ENCODE measurements around the gene DDX5.
A peak's percentile ranks its signal among the peaks of the same experiment; 100 is the strongest.

The DDX5 gene

DNA sequence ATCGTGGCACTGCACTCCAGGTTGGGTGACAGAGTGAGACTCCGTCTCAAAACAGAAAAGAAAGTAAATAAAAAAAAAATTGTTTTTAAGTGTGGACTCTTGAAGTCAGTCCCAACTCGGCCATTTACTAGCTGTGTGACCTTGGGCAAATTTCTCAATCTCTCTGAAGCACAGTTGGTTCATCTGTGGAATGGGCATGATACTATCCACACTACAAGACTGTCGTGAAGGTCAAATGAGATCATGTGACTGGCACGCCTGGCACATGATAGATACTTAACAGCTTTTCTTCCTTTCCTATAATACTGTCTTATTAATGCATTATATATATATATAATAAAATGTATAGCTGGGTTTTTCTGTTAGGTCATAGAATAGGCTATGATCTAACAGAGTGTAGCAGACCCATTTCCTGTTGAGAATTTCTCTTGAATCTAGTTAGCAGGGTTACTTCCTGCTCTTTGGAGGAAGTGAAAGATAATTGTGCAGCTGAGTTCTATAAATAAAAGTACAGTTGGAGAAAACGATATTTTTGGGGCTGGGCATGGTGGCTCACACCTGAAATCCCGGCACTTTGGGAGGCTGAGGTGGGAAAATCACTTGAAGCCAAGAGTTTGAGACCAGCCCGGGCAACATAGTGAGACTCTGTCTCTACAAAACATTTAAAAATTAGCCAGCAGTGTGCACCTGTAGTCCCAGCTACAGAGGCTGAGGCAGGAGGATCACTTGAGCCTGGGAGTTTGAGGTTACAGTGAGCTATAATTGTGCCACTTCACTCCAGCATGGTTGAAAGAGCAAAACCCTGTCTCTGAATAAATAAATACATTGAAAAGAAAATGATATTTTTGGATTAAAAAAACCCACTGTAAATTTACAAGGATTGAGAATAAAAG is 49.9 kb downstream of the DDX5 start:
- H3K4me3 ChIP-seq (replicated peaks; ENCODE audit: low read depth, low read length), result no peak overlapping the region
- TF ChIP-seq, protein P1, sequence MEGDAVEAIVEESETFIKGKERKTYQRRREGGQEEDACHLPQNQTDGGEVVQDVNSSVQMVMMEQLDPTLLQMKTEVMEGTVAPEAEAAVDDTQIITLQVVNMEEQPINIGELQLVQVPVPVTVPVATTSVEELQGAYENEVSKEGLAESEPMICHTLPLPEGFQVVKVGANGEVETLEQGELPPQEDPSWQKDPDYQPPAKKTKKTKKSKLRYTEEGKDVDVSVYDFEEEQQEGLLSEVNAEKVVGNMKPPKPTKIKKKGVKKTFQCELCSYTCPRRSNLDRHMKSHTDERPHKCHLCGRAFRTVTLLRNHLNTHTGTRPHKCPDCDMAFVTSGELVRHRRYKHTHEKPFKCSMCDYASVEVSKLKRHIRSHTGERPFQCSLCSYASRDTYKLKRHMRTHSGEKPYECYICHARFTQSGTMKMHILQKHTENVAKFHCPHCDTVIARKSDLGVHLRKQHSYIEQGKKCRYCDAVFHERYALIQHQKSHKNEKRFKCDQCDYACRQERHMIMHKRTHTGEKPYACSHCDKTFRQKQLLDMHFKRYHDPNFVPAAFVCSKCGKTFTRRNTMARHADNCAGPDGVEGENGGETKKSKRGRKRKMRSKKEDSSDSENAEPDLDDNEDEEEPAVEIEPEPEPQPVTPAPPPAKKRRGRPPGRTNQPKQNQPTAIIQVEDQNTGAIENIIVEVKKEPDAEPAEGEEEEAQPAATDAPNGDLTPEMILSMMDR (IDR thresholded peaks at IDR 0.05; ENCODE audit: low read depth, low read length, missing control alignments), result no peak

DNA sequence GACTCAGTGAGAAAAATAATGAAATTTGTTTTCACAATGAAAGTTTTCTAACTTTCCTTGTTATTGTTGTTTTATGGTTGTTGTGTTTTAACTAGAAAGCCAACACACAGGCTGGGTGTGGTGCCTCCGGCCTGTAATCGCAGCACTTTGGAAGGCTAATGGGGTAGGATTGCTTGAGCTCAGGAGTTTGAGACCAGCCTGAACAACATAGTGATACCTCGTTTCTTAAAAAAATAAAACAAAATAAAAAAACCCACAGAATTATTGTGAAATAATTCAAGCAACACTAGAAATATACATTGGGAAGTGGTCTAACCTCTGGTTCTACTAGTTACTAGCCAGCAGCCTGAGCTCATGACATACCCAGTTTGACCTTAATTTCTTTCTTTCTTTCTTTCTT is 56.5 kb downstream of the DDX5 start:
- no peak overlapping the region for H3K4me3 ChIP-seq (replicated peaks; ENCODE audit: low read depth, low read length)
- DNase-seq (ENCODE audit: extremely low read depth, low read depth), result no peak
- TF ChIP-seq, protein P1 (IDR thresholded peaks at IDR 0.05; ENCODE audit: low read depth, low read length, missing control alignments), result no peak

More for the DNA sequence above, 49.9 kb downstream of the DDX5 start:
- no peak for DNase-seq (ENCODE audit: extremely low read depth, low read depth)

DNA sequence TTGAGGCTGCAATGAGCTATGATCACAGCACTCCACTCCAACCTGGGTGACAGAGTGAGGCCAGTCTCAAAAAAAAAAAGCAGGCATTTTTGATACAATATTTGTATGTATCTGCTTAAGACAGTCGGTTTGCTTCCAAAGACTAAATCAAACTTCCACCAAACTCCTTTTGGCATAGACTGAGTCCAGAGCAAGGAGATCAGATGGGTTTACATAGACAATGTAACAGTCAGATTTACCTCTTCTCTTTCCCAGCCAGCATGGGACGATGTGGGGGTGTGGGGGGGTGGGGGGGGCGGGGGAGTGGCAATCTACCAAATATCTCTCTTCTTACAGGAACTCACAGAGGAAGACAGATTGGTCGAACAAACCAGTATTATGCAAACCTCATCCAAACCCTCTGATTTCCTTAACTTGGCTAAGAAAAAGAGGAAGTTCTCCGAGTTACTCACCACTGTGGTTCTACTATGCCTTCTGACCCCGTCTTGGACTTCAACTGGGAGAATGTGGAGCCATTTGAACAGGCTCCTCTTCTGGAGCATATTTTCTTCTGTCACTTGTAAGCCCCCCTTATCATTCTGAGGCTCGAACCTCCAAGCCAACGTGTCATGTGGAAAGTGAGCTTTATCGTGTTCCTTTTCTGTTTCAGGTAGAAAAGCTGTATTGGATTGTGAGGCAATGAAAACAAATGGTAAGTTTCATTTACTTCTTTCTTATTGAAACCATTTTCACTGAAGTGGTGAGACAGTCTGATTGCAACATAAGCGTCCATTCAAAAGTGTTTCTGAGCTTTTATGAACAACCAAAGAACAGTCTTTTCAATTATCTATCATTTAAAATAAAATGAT is 57.2 kb downstream of the DDX5 start, which contains the start of gene MILR1:
TSS of gene MILR1 (plus strand) at position 451 of the 848 bp plus-strand sequence. CDS start at position 505, 54 bp downstream.
- H3K4me3 ChIP-seq (replicated peaks; ENCODE audit: low read depth, low read length), result no peak within 1 kb of the TSS
- TF ChIP-seq, protein P1 (IDR thresholded peaks at IDR 0.05; ENCODE audit: low read depth, low read length, missing control alignments), result no peak
- peak; percentile 40 for DNase-seq (ENCODE audit: extremely low read depth, low read depth)
